Measurements from ENCODE around the gene LRRC57. TPM values are rescaled to one million over a fixed set of nuclear protein-coding genes. Genes with fewer than 3 reads are reported as not detected.
A peak's percentile ranks its signal among the peaks of the same experiment; 100 is the strongest.
"Not testable (repeated sequence)": the region's sequence is repeated elsewhere in the genome, so short reads cannot be mapped to it uniquely, and the experiment has no call there.

Gene LRRC57
- total and polyA plus RNA-seq, 2 experiments from 2014 or later = 14.4 to 15.1 TPM

DNA sequence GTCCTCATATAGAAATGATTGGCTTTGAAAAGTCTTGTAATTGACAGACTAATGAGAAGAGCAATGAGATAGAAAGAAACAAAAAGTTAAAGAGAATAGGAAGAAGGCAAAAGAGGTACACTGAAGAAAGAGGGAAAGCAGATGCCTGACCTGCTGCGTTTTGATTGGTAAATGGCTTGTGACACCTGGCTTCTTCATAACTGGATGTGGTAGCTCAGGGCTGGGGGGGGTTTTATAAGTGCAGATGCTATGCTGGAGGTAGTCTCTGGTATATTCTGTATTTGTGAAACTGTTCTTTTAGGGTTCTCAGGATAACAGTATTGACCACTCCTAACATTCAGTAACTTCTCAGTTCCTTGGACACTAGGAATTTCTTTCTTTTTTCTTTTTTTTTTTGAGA, 28.2 kb upstream of the LRRC57 start:
- in situ Hi-C loops (cut with MboI) = no loop called here
- peaks cover 24% of the 10 kb centered on the region for H3F3A ChIP-seq (ENCODE audit: insufficient read depth)
- no peaks in the 10 kb centered on the region for H3K9me2 ChIP-seq (ENCODE audit: insufficient read depth)
- no peaks in the 10 kb centered on the region for H3K36me3 ChIP-seq (ENCODE audit: low read depth)
- H3K9ac ChIP-seq = no peak overlapping the region
- H3K4me2 ChIP-seq (ENCODE audit: unreplicated experiment) = no peak overlapping the region
- H3K4me3 ChIP-seq = peak overlapping the region; percentile 73; the same call in 1 of the 2 replicates
- peaks cover 19% of the 10 kb centered on the region for H3K4me1 ChIP-seq (ENCODE audit: insufficient read depth)
- no peaks in the 10 kb centered on the region for H4K20me1 ChIP-seq (ENCODE audit: insufficient read depth)
- DNase-seq = no peak
- H3K27ac ChIP-seq = no peak overlapping the region
- H3K27me3 ChIP-seq (replicated peaks; ENCODE audit: insufficient read depth) = no peaks in the 10 kb centered on the region
- H3K9me3 ChIP-seq (ENCODE audit: low read depth) = no peaks in the 10 kb centered on the region
- no peaks in the 10 kb centered on the region; the same call in 1 of the 2 replicates for H3K79me2 ChIP-seq (ENCODE audit: insufficient read depth)
- H2AFZ ChIP-seq = no peak overlapping the region
- 84 to 95% methylated on average over 1 of the region's 1 CpG for WGBS, 2 experiments (ENCODE audit: low coverage in 1 of 2, low lambda C conversion rate in 2 of 2, missing lambda C conversion rate in 2 of 2)
- TF ChIP-seq EZH2 (IDR thresholded peaks at IDR 0.05; ENCODE audit: insufficient read depth, poor library complexity, severe bottlenecking) = no peak
- no peak for TF ChIP-seq EZH2phosphoT487 (IDR thresholded peaks at IDR 0.05; ENCODE audit: insufficient read depth, low read depth)

DNA sequence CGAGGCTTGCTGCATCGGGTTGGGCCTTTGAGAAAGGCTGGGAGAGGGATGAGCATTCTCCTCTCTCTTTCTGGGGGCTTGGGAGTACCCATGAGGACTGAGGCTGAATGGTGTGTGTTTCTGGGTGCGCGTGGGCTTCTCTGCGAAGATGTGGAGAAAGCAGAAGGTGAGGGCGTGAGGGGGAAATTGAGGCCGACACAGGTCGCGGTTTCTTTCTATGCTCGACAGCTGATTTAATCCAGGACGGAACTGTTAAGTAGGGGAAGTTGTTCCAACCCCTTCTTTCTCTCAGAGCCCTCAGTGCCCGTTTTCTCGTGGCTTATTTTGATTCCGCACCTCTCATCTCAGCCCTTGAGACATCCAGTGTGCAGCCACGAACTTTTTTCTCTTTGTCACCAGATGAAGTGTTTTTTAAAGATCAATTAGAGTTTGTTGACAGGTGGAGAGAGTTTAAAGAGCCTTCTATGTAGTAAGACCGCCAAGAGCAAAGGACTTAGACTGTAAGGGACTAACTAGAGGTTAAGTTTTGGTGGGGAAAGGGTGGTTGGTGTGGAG, 27.5 kb upstream of the LRRC57 start:
- H3K9me3 ChIP-seq (ENCODE audit: low read depth) = no peaks in the 10 kb centered on the region
- H3K27ac ChIP-seq = no peak overlapping the region
- peaks cover 22% of the 10 kb centered on the region for H3F3A ChIP-seq (ENCODE audit: insufficient read depth)
- peak overlapping the region; percentile 73 for H3K9ac ChIP-seq
- H3K4me3 ChIP-seq = peak overlapping the region; percentile 73
- H3K79me2 ChIP-seq (ENCODE audit: insufficient read depth) = no peaks in the 10 kb centered on the region; the same call in 1 of the 2 replicates
- H2AFZ ChIP-seq = peak overlapping the region; percentile 82
- no peaks in the 10 kb centered on the region for H4K20me1 ChIP-seq (ENCODE audit: insufficient read depth)
- in situ Hi-C loops (cut with MboI) = no loop called here
- TF ChIP-seq EZH2 (IDR thresholded peaks at IDR 0.05; ENCODE audit: insufficient read depth, poor library complexity, severe bottlenecking) (no peak), EZH2phosphoT487 (IDR thresholded peaks at IDR 0.05; ENCODE audit: insufficient read depth, low read depth) (no peak)
- H3K36me3 ChIP-seq (ENCODE audit: low read depth) = no peaks in the 10 kb centered on the region
- no peaks in the 10 kb centered on the region for H3K9me2 ChIP-seq (ENCODE audit: insufficient read depth)
- no peak for DNase-seq
- peaks cover 16% of the 10 kb centered on the region for H3K4me1 ChIP-seq (ENCODE audit: insufficient read depth)
- H3K4me2 ChIP-seq (ENCODE audit: unreplicated experiment) = peak overlapping the region; percentile 61
- 10% methylated on average over 16 of the region's 16 CpGs for WGBS, 2 experiments (ENCODE audit: low coverage in 1 of 2, low lambda C conversion rate in 2 of 2, missing lambda C conversion rate in 2 of 2)
- no peaks in the 10 kb centered on the region for H3K27me3 ChIP-seq (replicated peaks; ENCODE audit: insufficient read depth)

DNA sequence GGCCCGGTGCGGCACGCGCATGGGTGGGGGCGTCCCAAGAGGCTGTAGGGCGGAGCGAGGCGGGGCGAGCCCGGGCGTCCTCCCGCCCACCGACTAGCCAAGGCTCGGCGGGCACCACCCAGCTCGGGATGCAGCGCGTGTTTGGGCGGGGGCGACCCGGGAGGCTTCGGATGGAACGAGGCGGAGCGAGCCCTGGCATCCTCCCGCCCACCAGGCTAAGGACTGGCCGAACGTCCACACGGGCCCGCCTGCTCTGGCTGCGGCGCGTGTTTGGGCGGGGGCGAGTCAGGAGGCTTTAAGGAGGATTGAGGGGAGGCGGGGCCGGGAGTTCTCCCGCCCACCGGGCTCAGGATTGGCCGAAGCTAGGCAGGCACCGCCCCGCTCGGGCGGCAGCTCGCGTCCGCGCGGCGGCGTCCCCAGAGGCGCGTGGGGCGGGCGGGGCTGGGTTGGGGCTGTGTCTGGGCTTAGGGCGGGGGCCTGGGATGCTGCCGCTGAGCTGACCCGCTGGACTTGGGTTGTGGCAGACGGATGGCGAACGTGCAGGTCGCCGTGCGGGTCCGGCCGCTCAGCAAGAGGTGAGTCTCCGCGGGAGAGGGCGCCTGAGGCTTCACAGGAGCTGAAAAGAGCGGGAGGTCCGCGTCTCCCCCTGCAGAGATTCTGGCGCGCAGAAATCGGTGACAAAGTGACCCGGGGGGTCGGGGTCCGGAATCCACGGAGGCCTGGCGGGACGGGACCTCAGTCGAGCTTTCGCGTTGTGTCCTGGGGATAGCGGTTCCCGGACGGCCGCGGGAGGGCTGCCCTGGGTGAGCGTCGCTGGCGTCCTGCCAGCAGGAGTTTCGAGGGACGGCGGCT, 26.8 kb upstream of the LRRC57 start, which contains the start of gene STARD9:
Gene STARD9 (plus strand): TSS at position 419 of the 852 bp plus-strand sequence. CDS start 110 bp downstream, at position 529.
- H3K27ac ChIP-seq = 0 out of 2 replicates have a peak within 1 kb of the TSS, but pooled peaks have one; percentile 2
- TF ChIP-seq EZH2 (IDR thresholded peaks at IDR 0.05; ENCODE audit: insufficient read depth, poor library complexity, severe bottlenecking) (no peak), EZH2phosphoT487 (IDR thresholded peaks at IDR 0.05; ENCODE audit: insufficient read depth, low read depth) (no peak)
- H3K9ac ChIP-seq = peak within 1 kb of the TSS; percentile 73
- peak within 1 kb of the TSS; percentile 82 for H2AFZ ChIP-seq
- no peaks in the 10 kb centered on the region for H3K9me3 ChIP-seq (ENCODE audit: low read depth)
- in situ Hi-C loops (cut with MboI) = no loop called here
- H3K4me3 ChIP-seq = peak within 1 kb of the TSS; percentile 73
- H3K4me2 ChIP-seq (ENCODE audit: unreplicated experiment) = peak within 1 kb of the TSS; percentile 61
- no peaks in the 10 kb centered on the region for H3K36me3 ChIP-seq (ENCODE audit: low read depth)
- H4K20me1 ChIP-seq (ENCODE audit: insufficient read depth) = no peaks in the 10 kb centered on the region
- no peaks in the 10 kb centered on the region for H3K9me2 ChIP-seq (ENCODE audit: insufficient read depth)
- no peaks in the 10 kb centered on the region; the same call in 1 of the 2 replicates for H3K79me2 ChIP-seq (ENCODE audit: insufficient read depth)
- DNase-seq = peak; percentile 99
- WGBS, 2 experiments (ENCODE audit: low coverage in 1 of 2, low lambda C conversion rate in 2 of 2, missing lambda C conversion rate in 2 of 2) = 1 to 3% methylated on average over 49 to 74 of the region's 95 CpGs
- peaks cover 16% of the 10 kb centered on the region for H3K4me1 ChIP-seq (ENCODE audit: insufficient read depth)
- no peaks in the 10 kb centered on the region for H3K27me3 ChIP-seq (replicated peaks; ENCODE audit: insufficient read depth)
- H3F3A ChIP-seq (ENCODE audit: insufficient read depth) = peaks cover 22% of the 10 kb centered on the region

DNA sequence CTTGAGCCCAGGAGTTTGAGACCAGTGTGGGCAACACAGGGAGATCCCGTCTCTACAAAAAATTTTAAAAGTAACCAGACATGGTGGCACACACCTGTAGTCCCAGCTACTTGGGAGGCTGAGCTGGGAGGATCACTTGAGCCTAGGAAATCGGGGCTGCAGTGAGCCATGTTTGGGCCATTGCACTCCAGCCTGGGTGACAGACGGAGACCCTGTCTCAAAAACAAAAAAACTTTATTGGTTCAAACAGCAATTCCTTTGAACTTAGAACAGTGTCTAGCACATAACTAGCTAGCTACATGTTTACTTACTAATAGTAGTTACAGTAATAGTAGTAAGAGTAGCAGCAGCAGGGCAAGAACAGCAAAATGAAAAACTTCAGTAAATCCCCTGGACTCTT, 10.1 kb upstream of the LRRC57 start:
- Histone ChIP-seq H3K9ac (no peak overlapping the region), H3K4me1 (ENCODE audit: insufficient read depth) (no peaks in the 10 kb centered on the region), H3K36me3 (ENCODE audit: low read depth) (peaks cover 32% of the 10 kb centered on the region), H3K4me2 (ENCODE audit: unreplicated experiment) (no peak overlapping the region), H2AFZ (no peak overlapping the region), H3F3A (ENCODE audit: insufficient read depth) (0 out of 2 replicates have a peak, but pooled peaks cover 4% of the 10 kb centered on the region), H3K9me3 (ENCODE audit: low read depth) (no peaks in the 10 kb centered on the region), H3K4me3 (no peak overlapping the region), H3K27me3 (replicated peaks; ENCODE audit: insufficient read depth) (no peaks in the 10 kb centered on the region), H3K79me2 (ENCODE audit: insufficient read depth) (peaks cover 20% of the 10 kb centered on the region), H4K20me1 (ENCODE audit: insufficient read depth) (no peaks in the 10 kb centered on the region), H3K27ac (no peak overlapping the region), H3K9me2 (ENCODE audit: insufficient read depth) (no peaks in the 10 kb centered on the region)
- in situ Hi-C loops (cut with MboI) = no loop called here
- 94 to 98% methylated on average over 3 of the region's 3 CpGs for WGBS, 2 experiments (ENCODE audit: low coverage in 1 of 2, low lambda C conversion rate in 2 of 2, missing lambda C conversion rate in 2 of 2)
- TF ChIP-seq EZH2phosphoT487 (IDR thresholded peaks at IDR 0.05; ENCODE audit: insufficient read depth, low read depth) (no peak), EZH2 (IDR thresholded peaks at IDR 0.05; ENCODE audit: insufficient read depth, poor library complexity, severe bottlenecking) (no peak)
- no peak for DNase-seq

DNA sequence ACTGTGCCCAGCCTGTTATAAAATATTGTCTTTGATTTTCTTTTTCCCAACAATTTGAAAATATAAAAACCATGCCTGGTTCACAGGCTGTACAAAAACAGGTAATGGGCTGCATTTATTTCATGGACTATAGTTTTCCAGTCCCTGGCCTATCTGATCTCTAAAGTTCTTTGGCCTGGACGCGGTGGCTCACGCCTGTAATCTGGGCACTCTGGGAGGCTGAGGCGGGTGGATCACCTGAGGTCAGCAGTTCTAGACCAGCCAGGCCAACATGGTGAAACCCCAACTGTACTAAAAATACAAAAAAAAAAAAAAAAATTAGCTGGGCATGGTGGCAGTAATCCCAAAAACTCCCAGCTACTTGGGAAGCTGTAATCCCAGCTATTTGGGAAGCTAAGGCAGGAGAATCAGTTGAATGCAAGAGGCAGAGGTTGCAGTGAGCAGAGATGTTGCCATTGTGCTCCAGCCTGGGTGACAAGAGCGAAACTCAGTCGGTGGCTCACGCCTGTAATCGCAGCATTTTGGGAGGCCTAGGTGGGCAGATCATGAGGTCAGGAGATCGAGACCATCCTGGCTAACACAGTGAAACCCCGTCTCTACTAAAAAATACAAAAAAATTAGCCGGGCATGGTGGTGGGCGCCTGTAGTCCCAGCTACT, 8.1 kb upstream of the LRRC57 start:
- Histone ChIP-seq H3K36me3 (ENCODE audit: low read depth) (peaks cover 24% of the 10 kb centered on the region), H3K79me2 (ENCODE audit: insufficient read depth) (peaks cover 40% of the 10 kb centered on the region)
- H3K27ac ChIP-seq; H3K4me2 ChIP-seq (ENCODE audit: unreplicated experiment); H3K4me1 ChIP-seq (ENCODE audit: insufficient read depth); H3K9me2 ChIP-seq (ENCODE audit: insufficient read depth); H3K4me3 ChIP-seq; H2AFZ ChIP-seq; H3K27me3 ChIP-seq (replicated peaks; ENCODE audit: insufficient read depth); H3F3A ChIP-seq (ENCODE audit: insufficient read depth); H3K9me3 ChIP-seq (ENCODE audit: low read depth); in situ Hi-C loops (cut with MboI); H3K9ac ChIP-seq; H4K20me1 ChIP-seq (ENCODE audit: insufficient read depth): not testable (repeated sequence)
- 94 to 100% methylated on average over 11 to 12 of the region's 12 CpGs for WGBS, 2 experiments (ENCODE audit: low coverage in 1 of 2, low lambda C conversion rate in 2 of 2, missing lambda C conversion rate in 2 of 2)
- peak; percentile 23 for DNase-seq

Measured in GM23248 (cell line).